PFSK-1 (cell line): ENCODE data around the gene PRMT9.

Experiments
- FOXP2 ChIP-seq: optimal IDR thresholded peaks from 2 replicates; pipeline ENCODE3; 2011; ENCODE audit warnings: borderline replicate concordance, control low read depth, inconsistent platforms; ENCODE audit not compliant: insufficient read depth; ENCODE audit errors: extremely low read length, extremely low read depth
- POLR2AphosphoS5 ChIP-seq: IDR thresholded peaks from 2 replicates; pipeline ENCODE4 v1.6.1; 2012; ENCODE audit warnings: low read depth, mild to moderate bottlenecking, control low read depth, low read length, moderate library complexity
- REST ChIP-seq, 2 experiments: IDR thresholded peaks; 2 replicates each; pipeline versions ENCODE4 v1.6.1 to v1.8.0; 2011 to 2012; ENCODE audit warnings: low read depth in 2 of 2, low read length in 2 of 2, control low read depth in 1 of 2, inconsistent platforms in 1 of 2, mild to moderate bottlenecking in 1 of 2, moderate library complexity in 1 of 2; ENCODE audit not compliant: insufficient read depth in 1 of 2
- SIN3A ChIP-seq: IDR thresholded peaks from 2 replicates; pipeline ENCODE4 v1.6.1; 2012; ENCODE audit warnings: mild to moderate bottlenecking, low read length, moderate library complexity, borderline replicate concordance; ENCODE audit not compliant: insufficient read depth

- TF ChIP-seq POLR2AphosphoS5 = no peak
- TF ChIP-seq SIN3A = no peak
- no peak for TF ChIP-seq FOXP2
- TF ChIP-seq REST (IDR thresholded peaks at IDR 0.05; ENCODE audit: insufficient read depth in 1 of 2, low read depth in 2 of 2, low read length in 2 of 2) = no peak
These were observed 32.4 kb downstream of the PRMT9 start for GRCh38 chr4:147651563-147651962.
